ENCODE data around the gene BABAM2. TPM values are rescaled to one million over a fixed set of nuclear protein-coding genes. Genes with fewer than 3 reads are reported as not detected.

BABAM2 gene
- total RNA-seq, 4 donors from 2014 or later = 23.7 to 41.1 (median 27.9) TPM

DNA sequence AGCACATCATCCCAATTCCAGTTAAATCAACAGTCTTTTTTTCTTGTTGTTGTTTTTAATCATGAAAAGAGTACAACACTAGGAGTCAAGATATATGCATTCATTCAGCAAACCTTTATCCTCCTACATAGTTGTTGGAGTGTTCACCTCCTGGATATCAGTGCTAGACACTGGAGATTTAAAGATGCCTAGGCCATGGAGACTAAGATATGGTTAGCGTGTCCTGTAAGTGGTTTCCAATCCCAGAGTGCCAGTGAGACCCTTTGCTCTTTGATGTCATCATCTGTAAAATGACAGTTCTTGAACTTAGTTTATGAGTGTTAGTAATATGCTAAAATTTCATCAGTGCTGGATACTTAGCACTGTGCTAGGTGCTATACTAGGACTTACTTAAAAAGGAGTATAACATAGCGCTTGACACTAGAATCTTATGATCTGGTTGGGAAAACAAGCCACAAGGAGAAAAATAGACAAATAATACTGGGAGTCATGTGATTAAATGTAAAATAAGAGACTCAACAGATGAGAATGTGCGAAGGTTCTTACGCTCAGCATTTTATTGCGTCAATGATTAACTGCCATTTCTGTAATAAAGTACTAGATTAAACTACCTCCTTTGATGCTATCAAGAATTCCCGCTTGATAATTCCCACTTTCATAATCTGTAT lies 31.5 kb downstream of the BABAM2 start:
- WGBS = 91% methylated on average over 6 of the region's 6 CpGs
- Histone ChIP-seq H3K27me3 (no peaks in the 10 kb centered on the region), H3K9me3 (no peaks in the 10 kb centered on the region), H3K27ac (no peak overlapping the region), H3K4me1 (peaks cover 6% of the 10 kb centered on the region), H3K36me3 (no peaks in the 10 kb centered on the region), H3K4me3 (no peak overlapping the region)
- DNase-seq (ENCODE audit: low spot score in 2 of 2) = no peak
- no peak for TF ChIP-seq POLR2AphosphoS5 (IDR thresholded peaks at IDR 0.05)
- TF ChIP-seq EP300 (IDR thresholded peaks at IDR 0.05) = no peak
- TF ChIP-seq, protein P1, sequence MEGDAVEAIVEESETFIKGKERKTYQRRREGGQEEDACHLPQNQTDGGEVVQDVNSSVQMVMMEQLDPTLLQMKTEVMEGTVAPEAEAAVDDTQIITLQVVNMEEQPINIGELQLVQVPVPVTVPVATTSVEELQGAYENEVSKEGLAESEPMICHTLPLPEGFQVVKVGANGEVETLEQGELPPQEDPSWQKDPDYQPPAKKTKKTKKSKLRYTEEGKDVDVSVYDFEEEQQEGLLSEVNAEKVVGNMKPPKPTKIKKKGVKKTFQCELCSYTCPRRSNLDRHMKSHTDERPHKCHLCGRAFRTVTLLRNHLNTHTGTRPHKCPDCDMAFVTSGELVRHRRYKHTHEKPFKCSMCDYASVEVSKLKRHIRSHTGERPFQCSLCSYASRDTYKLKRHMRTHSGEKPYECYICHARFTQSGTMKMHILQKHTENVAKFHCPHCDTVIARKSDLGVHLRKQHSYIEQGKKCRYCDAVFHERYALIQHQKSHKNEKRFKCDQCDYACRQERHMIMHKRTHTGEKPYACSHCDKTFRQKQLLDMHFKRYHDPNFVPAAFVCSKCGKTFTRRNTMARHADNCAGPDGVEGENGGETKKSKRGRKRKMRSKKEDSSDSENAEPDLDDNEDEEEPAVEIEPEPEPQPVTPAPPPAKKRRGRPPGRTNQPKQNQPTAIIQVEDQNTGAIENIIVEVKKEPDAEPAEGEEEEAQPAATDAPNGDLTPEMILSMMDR (IDR thresholded peaks at IDR 0.05) = no peak
- TF ChIP-seq POLR2A (IDR thresholded peaks at IDR 0.05) = no peak

DNA sequence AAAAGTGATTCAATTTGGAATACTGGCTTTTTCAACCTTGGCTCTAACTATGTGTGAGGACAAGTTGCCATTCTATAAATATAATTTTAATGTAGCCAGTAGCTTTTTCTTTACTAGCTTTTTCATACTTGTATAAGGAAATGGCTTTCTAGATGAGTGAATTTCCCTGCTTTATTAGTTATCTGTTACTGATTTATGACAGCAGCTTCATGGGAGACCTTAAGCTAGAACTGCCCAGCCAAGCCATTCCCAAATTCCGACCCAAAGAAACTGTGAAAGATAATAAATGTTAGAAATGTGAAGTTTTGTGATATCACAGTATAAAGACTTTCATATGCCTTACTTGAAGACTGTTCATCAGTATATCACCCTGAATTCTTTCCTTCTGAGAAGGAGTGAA lies 32.3 kb downstream of the BABAM2 start:
- Histone ChIP-seq H3K9me3 (no peaks in the 10 kb centered on the region), H3K4me3 (no peak overlapping the region), H3K36me3 (no peaks in the 10 kb centered on the region), H3K27ac (no peak overlapping the region), H3K4me1 (peaks cover 6% of the 10 kb centered on the region), H3K27me3 (no peaks in the 10 kb centered on the region)
- no peak for DNase-seq (ENCODE audit: low spot score in 2 of 2)
- TF ChIP-seq, protein P1 (IDR thresholded peaks at IDR 0.05) = no peak
- TF ChIP-seq EP300 (IDR thresholded peaks at IDR 0.05) = no peak
- no peak for TF ChIP-seq POLR2A (IDR thresholded peaks at IDR 0.05)
- TF ChIP-seq POLR2AphosphoS5 (IDR thresholded peaks at IDR 0.05) = no peak
- WGBS = 97% methylated on average over 1 of the region's 1 CpG

DNA sequence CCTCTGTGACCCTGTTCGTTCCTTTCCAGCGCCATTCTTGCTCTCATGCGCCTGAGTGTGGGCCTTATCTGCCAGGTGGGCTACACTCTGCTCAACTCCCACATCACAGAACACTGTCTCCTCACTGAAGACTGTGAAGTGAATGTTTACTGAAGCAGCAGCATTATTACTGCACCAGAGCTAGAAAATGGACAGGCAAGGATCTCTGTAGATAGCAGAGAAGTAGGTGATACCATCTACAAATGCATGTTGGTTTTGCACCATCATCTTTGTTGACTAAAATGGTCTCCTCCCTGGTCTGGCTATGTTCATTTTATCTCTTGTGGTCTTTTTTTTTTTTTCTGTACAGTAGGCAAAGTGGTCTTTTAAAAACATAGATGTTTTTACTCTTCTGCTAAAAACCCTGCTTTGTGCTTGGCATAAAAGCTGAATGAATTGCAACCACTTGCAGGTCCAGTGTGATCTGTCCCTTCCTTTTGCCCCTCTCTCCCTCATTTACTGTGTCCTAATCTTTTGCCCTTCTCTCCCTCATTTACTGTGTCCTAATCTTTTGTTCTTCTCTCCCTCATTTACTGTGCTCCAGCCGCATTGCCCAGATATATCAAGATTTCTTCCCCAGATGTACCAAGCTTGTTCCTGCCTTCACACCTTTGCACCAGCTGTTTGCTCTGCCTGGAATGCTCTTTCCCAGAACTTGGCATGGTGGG lies 35.4 kb downstream of the BABAM2 start:
- no peaks in the 10 kb centered on the region for H3K36me3 ChIP-seq
- no peaks in the 10 kb centered on the region for H3K9me3 ChIP-seq
- H3K4me1 ChIP-seq = no peaks in the 10 kb centered on the region
- no peaks in the 10 kb centered on the region for H3K27me3 ChIP-seq
- H3K4me3 ChIP-seq = no peak overlapping the region
- no peak for DNase-seq (ENCODE audit: low spot score in 2 of 2)
- 93% methylated on average over 4 of the region's 4 CpGs for WGBS
- TF ChIP-seq, protein P1 (IDR thresholded peaks at IDR 0.05) = no peak
- no peak for TF ChIP-seq EP300 (IDR thresholded peaks at IDR 0.05)
- TF ChIP-seq POLR2A (IDR thresholded peaks at IDR 0.05) = no peak
- no peak overlapping the region for H3K27ac ChIP-seq

DNA sequence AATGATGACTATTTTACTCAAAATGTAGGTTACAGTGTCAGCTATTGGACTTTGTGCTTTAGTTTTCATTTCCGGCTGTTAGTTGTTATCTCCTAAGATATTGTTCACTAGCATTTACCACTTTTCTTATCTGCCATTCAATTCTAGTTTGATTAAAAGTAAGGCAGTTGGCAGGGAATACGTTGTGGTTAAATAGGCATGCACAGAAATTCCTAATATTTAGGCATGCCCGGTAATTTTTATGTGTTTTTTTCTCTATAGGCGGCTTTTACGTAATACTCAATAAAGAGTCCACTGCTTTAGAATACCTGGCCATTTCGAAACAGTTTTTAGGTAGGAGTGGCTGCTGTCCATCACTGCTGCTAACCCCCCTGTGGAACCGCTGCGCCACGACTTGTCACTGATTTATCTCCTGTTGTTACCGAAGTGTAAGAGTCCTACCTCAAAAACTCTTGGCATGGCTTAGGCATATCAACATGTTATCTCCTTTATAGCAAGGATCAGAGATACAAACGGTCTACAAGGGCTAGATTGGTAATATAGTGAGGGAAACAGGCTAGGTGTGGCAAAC lies 39.5 kb downstream of the BABAM2 start:
- H3K36me3 ChIP-seq = no peaks in the 10 kb centered on the region
- H3K27me3 ChIP-seq = no peaks in the 10 kb centered on the region
- no peak for DNase-seq (ENCODE audit: low spot score in 2 of 2)
- no peaks in the 10 kb centered on the region for H3K4me1 ChIP-seq
- TF ChIP-seq POLR2AphosphoS5 (IDR thresholded peaks at IDR 0.05) (no peak), POLR2A (IDR thresholded peaks at IDR 0.05) (no peak), EP300 (IDR thresholded peaks at IDR 0.05) (no peak)
- TF ChIP-seq, protein P1 (IDR thresholded peaks at IDR 0.05) = no peak
- no peak overlapping the region for H3K27ac ChIP-seq
- H3K4me3 ChIP-seq = no peak overlapping the region
- WGBS = 73% methylated on average over 11 of the region's 11 CpGs
- H3K9me3 ChIP-seq = no peaks in the 10 kb centered on the region

DNA sequence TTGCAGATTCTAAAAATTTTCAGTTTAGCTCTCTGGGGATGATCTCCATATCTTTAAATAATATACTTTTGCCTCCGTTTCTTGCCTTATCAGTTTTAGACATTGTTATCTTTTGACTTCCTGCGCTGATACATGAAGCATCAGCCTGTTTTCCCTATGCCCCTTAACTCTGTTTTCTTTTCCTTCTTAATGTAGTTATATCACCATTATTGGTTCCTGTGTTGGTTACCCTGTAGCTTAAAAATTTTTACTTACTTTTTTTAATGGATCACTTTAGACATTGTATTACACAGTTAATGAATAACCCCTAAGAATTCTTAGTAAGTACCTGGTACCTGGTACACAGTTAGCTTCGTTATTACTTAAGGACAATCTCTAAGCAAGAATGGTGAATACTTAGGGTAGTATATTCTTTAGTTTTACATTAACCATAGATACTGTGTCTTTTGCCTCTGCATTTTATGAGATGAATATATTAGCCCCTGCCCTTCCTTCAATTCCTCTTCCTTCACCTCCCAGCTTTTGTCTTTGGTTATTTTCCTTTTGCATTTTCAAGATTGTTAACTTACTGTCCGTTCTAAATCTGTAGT lies 40.9 kb downstream of the BABAM2 start:
- H3K27ac ChIP-seq = no peak overlapping the region
- WGBS = 90% methylated on average over 4 of the region's 4 CpGs
- no peaks in the 10 kb centered on the region for H3K27me3 ChIP-seq
- no peak overlapping the region for H3K4me3 ChIP-seq
- DNase-seq (ENCODE audit: low spot score in 2 of 2) = no peak
- no peaks in the 10 kb centered on the region for H3K36me3 ChIP-seq
- TF ChIP-seq POLR2A (IDR thresholded peaks at IDR 0.05) = no peak
- no peak for TF ChIP-seq EP300 (IDR thresholded peaks at IDR 0.05)
- TF ChIP-seq, protein P1 (IDR thresholded peaks at IDR 0.05) = no peak
- no peak for TF ChIP-seq POLR2AphosphoS5 (IDR thresholded peaks at IDR 0.05)
- no peaks in the 10 kb centered on the region for H3K4me1 ChIP-seq
- no peaks in the 10 kb centered on the region for H3K9me3 ChIP-seq
